ENCODE measurements around the gene DLG2.

- TF ChIP-seq EZH2 (optimal IDR thresholded peaks at IDR 0.05; ENCODE audit: low read depth, low read length) (no peak), EZH2phosphoT487 (IDR thresholded peaks at IDR 0.05; ENCODE audit: low read length) (no peak)
These were observed 1775.1 kb downstream of the DLG2 start for GRCh38 chr11:83852012-83852411.

Data from MM.1S (cell line).